Measurements from ENCODE around the gene SSPN.

DNA sequence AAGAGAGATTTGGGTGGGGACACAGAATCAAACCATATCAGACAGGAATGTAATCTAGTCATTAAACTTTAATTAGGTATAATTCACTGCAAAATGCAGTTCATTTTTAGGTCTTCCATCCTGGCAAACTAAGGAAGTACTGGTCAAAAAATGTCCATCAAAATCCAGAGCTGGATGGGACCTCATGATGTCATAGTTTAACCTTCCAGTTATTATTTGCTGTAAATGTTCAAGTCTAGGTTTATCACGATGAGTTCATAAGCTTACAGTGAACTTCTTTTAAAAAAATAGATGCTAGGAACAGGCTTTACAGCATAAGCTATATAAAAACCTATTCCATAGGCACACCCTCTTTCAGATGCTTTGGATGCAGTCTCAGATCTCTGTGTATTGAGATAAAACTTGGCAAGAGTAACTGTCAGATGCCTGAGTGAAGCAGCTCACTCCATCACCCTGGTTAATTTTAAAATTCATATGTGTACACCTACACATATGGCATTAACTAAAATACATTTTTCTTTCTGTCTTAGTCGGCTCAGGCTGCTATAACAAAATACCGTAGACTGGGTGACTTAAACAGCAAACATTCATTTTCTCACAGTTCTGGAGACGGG is 7.9 kb downstream of the SSPN start:
- no peak for TF ChIP-seq CTCF (IDR thresholded peaks at IDR 0.05)
- TF ChIP-seq EZH2 (IDR thresholded peaks at IDR 0.05): no peak
